Stimulated activated CD4-positive, alpha-beta T cell treated with anti-CD3 and anti-CD28 coated beads, Interleukin-4, amount 100 ng/mL, for 4 hours (primary cell): ENCODE measurements around the gene HOXA3.

Experiments used
- DNase-seq, 2 experiments: peaks; one replicate each; pipeline ENCODE4 v3.0.0-alpha.2; 2020

HOXA3 gene

DNA sequence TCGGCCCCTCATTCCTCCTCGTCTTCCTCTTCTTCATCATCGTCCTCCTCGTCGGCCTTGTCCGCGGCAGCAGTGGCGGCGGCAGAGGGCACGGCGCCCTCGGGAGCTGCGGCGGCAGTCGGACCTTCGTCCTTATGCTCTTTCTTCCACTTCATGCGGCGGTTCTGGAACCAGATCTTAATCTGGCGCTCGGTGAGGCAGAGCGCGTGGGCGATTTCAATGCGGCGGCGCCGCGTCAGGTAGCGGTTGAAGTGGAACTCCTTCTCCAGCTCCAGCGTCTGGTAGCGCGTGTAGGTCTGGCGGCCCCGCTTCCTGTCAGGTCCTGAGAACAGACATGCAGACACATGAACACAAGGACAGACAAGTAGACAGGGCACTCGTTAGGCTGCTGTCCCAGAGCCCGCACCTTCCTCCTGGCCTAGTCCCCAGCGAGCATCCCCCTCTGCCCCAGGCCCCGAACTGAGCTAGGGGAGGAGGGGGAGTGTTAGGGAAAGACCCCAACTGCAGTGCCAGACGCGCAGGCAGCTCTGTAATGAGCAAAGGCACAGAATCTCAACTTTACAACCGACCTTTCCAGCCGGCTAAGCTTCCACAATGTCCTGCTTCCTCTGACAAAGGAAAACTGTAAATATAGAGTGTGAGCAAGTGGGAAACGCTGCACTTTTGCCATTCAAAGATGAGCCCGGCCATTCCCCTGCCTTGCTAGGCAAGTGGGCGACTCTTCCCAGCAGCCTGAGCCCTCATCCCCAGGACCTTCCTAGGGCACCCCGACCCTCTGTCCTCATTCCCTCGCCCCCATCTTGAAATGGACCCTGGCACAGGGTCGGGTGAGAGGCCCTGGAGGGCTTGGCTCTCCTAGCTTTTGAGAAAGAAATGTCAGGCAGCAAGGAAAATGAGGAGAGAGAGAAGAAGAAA, 2.8 kb upstream of the HOXA3 start:
- DNase-seq = peak; percentile 48 to 67

DNA sequence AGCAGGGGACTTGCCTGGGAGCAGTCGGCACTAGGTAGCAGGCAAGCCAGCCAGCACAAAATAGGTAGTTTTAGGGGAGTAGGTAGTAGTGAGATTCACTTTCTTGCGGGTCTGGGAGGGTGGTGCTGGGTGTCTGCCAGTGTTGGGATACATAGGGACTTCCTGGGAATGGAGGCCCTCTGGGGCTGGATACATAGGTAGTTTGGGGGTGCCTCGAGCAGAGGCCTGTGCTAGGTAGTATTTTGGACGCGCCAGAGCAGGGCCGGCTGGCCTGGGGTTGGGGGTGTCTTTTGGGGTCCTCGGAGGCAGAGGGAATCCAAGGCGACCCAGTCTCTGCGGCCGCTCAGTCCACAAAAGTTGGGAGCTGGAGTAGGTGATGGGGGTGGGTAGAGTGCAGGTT, 2.0 kb upstream of the HOXA3 start:
- peak in 1 of 2 experiments; percentile 0 for DNase-seq

DNA sequence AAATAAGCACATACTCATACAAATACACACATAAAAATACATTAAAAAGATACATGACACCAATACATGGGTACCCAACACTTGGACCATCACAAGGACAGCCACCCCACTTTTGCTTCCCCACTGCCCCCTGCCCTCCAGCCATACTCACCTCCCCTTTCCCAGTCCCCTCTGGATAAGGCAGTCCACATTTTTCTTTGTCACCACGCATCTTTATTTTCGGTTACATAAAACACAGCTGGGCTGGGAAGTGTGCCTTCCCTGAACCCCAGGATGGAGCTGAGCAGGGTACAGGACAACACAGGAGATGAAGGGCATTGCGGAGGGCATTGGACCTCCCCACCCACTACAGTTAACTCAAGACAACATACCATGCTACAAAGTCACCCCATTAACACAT, 1.1 kb upstream of the HOXA3 start:
- DNase-seq = no peak

DNA sequence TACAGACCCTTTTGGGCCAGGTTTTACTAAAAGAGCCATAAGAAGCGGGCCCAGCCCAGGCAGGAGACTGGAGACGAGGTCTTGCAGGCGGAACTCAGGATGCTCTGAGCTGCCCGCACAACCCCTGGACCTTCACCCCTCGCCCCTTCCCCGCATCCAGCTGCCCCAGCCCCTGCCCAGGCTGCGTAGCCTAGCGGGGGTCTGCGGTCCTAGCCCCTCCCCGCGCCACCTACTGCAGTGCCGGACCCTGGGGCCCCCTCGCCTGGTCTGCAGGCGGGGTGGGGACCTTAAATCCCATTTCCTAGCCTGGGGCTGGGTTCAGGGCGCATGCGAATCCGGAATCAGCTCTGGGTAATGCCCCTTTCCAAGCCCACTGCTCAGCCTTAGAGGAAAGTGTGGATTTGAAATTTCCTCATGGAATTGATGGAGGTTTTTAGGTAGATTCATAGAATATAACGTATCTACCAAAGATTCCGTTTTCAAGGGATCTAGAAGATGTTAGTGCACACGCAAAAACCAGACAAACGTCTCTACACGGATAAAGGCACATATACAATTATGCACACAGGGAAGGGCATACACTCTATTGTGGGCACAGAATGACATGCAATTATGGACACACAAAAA, 546 bp upstream of the HOXA3 start:
- peak in 1 of 2 experiments; percentile 0 for DNase-seq

GRCh38 chr7:27151341-27151930, 947 bp downstream of the HOXA3 start:
- DNase-seq = no peak

DNA sequence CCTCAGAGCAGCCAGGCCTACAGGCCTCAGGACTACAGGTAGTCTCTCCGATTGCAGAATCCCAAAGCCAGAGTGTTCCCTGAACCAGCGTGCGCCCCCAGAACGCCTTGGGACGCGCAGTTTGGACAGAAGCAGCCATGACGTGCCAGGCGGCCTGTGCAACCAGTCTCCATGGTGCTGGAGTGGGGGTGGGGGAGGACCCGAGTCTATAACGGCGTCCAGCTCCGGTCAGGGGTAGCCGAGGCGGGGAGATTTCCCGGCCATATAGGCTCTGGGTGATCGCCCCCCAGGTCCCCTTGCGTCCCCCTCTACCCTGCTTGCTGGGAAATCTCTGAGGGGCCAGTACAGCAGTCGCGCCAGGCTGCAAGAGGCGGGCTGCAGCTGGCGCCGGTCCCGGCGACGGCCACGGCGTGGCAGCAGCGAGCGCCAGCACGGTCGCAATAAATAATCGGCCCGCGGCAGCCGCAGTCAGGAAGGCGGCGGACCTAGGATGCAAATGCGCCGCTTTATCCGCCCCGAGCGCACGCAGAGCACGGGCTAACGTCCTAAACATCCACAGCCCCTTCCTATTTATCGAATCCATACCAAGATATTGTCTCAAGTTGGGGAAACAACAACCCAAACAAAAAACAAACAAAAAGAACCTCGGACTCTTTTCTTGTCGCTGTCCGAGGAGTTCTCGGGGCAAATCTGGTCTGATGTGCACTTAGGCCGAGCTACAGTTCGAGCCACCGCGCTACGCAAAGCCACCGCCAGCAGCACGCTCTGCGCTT, 1.6 kb downstream of the HOXA3 start:
- peak; percentile 45 to 70 for DNase-seq

DNA sequence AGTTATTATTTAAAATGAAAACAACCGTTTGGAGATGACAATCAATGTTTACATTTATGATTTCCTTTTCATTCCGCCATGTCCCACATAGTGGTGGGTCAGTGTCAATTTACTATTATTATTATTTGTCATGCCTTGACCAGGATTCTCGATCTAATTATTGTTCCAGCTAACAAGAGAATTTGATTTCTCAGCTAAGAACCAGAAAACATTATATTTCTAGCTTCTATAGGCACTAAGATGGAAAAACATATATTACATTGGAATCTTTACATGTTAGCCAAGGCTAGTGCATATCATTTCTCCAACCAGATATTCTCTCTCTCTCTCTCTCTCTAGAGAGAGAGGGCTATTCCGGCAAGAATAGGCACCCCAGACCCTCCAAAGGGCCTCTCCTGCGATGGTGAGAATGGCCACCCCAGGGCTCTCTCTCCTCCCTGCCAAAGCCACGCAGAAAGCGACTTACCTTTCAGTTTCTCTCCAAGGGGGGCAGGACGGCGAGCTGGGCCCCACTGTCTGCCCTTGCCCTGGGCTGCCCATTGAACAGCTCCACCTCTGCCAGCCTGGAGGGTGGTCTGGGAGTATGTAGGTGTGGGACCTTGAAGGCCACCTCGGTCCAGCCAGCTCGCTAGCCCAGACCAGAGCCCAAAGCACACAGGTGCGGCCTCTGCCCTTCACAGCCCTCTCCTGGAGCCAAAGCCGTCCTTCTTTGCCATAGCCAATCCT, 2.4 kb downstream of the HOXA3 start:
- DNase-seq = no peak

DNA sequence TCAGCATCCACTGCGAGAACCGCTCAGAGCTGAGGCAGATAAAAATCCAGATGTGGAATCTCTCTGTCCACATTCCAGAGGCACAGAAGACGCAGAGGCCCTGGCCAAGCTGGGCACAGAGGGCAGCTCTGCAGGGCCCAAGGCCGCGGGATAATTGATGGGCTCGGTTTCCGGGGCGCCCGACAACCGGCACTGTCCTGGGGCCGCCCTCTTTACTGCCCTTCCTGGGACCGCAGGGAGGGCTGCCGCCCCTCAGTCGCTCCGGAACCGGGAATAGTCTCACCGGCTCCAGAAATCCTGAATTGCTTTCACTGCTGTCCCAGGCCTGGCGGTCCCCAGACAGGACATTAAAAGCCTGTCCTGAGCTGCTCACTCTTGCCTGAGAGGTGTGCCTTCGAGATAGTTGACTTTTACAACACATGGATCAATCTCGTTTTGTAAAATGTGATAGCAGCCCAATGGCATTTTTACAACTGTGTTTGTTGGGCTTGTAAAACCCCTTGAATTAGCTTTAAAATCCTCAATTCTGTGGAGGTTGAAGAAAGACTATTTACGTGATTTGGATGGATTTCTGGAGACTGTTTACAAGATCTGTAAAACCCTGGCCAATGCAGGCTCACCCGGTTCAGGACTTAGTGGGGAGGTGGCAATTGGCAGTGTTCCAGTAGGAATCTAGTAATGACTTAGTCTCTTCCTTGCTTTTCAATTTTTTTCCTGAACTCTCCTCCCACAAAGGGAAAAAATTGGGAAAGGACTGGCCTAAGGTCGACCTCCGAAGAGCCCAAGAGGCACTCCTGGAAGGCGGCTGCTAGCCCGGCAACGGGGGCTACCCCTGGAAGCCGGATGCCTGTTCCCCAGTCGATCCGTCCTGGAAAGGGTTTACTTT, 3.4 kb downstream of the HOXA3 start:
- DNase-seq = no peak

GRCh38 chr7:27148031-27148755, 4.2 kb downstream of the HOXA3 start:
- DNase-seq = no peak

- no peak for DNase-seq
These were observed 5.0 kb downstream of the HOXA3 start, which contains the start of gene HOXA6 for GRCh38 chr7:27147199-27148030. Gene HOXA6, minus strand, starts transcription at chr7:27147774. Its CDS starts 25 bp downstream, at chr7:27147749.

DNA sequence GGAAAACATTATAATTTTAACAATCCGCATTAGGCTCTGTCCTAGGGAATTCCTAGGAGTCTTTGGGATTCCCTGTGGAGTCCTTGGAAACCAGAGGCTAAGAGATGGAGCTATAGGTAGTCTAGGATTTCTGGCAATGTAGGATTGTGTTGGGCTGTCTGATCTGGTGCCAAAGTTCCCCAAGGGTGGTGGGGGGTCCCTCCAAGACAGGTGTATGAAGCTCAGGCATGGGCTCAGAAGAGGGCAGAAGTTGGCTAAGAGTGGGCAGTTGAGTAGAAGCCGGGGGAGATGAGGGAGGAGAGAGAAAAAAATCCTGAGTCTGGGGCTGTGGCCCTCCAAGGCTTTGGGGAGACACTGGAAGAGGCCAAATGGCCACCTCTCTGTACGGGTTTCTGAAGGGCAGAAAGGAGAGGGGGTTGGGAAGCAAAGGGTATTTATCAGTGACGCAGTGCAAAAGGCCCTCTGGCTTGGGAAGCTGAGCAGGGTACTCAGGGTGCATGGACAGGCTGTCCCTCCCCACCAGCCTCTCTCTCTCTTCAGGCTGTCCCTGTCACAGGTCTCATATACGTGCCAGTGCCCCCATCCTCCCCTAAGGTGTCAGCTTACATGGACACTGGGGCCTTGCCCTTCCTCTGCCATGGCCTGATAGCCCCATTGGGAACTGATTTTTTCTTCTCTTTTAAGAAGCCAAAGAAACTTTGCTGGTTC, 5.7 kb downstream of the HOXA3 start:
- DNase-seq = no peak

DNA sequence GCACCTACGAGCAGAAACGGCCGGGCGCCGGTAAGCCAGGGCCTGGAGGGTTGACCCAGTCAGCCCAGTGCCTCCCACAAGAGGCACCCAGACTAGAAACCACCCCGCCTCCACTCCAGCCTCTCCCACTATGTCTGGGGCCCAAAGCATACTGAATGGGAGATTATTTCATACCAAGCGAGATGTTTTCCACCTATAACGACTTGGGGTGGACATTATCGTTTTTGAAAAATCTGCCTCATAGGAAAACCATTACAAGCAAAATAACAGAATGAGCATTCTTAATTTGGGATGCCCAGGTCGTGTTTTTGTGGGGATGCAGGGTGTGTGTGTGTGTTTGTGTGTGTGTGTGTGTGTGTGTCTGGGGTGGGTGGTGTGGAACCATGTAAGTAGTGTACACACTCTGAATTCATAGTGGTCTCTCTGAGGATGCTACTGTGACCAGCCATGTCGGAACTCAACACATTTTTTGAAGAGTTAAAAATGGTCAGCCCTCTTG, 6.4 kb downstream of the HOXA3 start:
- DNase-seq = no peak

- no peak for DNase-seq
These were observed 7.0 kb downstream of the HOXA3 start for GRCh38 chr7:27145165-27145913.

GRCh38 chr7:27144781-27145164, 7.6 kb downstream of the HOXA3 start:
- DNase-seq = no peak

DNA sequence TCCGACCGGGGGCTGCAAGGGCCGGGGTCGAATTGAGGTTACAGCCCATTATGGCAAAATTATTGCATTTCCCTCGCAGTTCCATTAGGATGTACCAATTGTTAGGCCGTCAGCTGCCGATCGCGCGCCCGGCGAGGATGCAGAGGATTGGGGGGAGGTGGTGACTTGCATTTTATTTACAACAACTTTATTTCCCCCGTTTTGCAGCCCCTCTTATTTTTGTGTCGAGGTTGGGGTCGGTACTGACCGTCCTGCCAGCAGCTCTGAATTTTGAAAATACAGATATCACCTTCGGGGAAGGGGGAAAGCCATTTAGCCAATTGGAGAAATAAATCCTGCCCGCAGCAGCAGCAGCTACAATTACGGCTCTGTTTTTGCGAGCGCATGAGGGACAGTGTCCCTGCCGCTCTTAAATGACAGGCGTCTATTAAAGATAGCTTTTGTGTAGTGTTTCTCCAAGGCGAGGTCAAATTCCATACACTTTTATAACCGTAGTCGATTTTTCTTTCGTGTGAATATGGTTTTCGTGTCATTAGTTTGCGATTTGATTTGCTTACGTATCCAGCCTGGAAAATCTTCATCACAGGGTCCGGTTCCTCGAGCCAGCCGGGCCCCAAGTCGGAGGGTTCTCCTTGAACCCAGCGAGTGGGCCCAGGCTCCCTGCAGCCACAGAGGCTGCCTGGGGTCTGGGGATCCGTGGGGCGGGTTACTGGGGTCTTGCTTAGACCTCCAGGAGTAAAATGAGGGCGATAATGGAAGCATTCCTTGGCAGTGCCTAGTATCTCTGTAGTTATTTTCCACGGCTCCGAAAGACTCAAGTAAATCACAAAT, 8.2 kb downstream of the HOXA3 start:
- DNase-seq = no peak

DNA sequence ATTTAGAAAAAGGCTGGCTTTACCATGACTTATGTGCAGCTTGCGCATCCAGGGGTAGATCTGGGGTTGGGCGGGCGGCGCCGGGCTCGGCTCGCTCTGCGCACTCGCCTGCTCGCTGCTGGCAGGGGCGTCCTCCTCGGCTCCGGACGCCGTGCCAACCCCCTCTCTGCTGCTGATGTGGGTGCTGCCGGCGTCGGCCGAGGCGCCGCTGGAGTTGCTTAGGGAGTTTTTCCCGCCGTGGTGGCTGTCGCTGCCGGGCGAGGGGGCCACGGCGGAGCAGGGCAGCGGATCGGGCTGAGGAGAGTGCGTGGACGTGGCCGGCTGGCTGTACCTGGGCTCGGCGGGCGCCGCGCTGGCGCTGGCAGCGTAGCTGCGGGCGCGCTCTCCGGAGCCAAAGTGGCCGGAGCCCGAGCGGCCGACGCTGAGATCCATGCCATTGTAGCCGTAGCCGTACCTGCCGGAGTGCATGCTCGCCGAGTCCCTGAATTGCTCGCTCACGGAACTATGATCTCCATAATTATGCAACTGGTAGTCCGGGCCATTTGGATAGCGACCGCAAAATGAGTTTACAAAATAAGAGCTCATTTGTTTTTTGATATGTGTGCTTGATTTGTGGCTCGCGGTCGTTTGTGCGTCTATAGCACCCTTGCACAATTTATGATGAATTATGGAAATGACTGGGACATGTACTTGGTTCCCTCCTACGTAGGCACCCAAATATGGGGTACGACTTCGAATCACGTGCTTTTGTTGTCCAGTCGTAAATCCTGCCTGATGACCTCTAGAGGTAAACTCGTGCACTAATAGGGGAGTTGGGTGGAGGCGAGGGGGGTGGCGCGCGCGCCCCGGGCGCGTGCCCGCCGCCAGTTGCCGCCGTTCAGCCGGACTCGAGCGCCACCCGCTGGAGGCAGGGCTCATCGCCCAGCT, 9.1 kb downstream of the HOXA3 start, which contains the start of gene HOXA5:
TSS of gene HOXA5 (minus strand) at position 659 of the 927 bp plus-strand sequence. CDS start at position 585, 74 bp downstream.
- DNase-seq = no peak
